Measurements from ENCODE around the gene KPNA3.

DNA sequence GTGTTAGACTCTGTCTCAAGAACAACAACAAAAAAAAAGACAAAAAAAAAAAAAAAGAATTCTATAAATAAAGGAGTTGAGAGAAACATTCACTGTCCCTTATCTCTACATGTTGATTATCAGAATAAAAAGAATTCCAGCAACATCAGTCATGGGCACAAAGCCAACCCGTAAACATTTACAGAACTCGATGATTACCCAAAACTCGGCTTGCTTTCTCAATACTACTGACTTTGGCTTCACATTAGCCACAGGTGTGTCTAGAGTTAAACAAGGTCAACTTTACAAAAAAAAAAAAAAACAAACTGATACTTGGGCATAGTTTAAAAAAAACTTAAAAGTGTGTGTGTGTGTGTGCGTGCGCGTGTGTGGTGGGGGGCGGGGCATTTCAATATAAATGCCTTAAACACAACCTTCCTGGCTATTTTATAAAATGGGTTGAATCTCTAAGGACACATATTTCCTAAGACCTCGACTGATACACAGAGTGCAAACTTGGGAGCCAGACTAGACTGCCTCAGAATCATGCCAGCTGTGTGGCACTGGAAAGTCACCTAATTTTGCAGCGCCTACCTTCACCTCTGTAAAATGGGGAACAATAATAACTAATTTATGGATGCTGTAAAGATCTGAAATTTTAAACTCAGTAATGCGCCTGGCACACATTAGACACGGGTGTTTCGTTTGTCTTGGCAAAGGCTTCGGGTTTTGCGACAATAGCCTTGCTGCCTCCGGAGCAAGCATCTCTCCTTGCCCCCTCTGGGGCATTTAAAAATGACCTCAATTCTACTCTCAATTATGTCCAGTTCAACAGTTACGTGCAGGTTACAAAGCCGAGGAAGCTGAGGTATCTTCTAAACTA lies 102.1 kb downstream of the KPNA3 start:
- no peak for TF ChIP-seq ZFP30 (CRISPR knock-in tag; IDR thresholded peaks at IDR 0.05)
- no peak for TF ChIP-seq CSDC2 (CRISPR knock-in tag; IDR thresholded peaks at IDR 0.05)
- no peak for TF ChIP-seq OSR1 (CRISPR knock-in tag; IDR thresholded peaks at IDR 0.05)
- no peak for TF ChIP-seq ZC3H10 (CRISPR knock-in tag; IDR thresholded peaks at IDR 0.05)
- no peak for TF ChIP-seq ZNF8 (CRISPR knock-in tag; IDR thresholded peaks at IDR 0.05)
- TF ChIP-seq, protein P1, sequence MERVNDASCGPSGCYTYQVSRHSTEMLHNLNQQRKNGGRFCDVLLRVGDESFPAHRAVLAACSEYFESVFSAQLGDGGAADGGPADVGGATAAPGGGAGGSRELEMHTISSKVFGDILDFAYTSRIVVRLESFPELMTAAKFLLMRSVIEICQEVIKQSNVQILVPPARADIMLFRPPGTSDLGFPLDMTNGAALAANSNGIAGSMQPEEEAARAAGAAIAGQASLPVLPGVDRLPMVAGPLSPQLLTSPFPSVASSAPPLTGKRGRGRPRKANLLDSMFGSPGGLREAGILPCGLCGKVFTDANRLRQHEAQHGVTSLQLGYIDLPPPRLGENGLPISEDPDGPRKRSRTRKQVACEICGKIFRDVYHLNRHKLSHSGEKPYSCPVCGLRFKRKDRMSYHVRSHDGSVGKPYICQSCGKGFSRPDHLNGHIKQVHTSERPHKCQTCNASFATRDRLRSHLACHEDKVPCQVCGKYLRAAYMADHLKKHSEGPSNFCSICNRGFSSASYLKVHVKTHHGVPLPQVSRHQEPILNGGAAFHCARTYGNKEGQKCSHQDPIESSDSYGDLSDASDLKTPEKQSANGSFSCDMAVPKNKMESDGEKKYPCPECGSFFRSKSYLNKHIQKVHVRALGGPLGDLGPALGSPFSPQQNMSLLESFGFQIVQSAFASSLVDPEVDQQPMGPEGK (CRISPR knock-in tag; IDR thresholded peaks at IDR 0.05; ENCODE audit: borderline replicate concordance): no peak

All from SK-N-SH treated with all-trans-retinoic acid at 6 μM for 48 hours (cell line).